ENCODE data around the gene NCAPD3.

Gene NCAPD3

DNA sequence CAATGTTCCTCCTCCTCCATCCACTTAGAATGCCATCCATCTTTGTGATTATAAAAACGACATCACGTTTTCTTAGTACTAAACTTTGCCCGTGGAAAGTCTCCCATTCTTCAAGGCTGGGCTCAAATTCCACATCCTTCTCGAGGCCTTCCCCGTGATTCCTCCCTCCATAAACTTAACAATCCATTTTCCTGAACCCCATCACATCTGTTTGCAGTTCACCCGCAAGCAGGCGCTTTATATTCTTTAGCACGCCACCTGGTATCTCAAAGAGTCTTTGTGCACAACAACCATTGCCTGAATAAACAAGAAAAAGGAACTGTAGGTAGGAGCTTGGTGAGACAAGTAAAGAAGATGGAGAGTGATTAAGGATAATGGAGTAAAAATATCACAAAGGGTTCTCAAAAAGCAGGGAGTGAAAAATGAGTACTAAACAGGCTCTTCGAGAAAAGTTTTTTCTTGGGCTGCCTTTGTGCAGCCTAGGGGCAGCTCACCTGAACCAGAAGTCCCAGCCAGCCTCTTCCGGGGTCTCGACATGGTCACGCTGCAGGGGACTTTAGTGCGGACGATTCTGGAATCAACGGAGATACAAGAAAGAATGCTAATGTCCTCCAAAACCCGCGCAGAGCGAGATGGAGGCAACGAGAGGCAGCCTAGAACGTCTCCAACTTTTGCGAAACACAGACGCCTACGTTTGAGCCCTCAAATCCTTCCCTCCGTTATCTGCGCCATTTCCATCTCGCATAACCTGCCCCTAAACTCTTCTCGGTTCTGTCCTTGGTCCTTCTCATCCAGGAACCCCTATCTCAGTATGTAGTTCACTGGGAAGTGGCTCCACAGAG is 28.8 kb upstream of the NCAPD3 start:
- DNase-seq, result peak; percentile 29 to 89

DNA sequence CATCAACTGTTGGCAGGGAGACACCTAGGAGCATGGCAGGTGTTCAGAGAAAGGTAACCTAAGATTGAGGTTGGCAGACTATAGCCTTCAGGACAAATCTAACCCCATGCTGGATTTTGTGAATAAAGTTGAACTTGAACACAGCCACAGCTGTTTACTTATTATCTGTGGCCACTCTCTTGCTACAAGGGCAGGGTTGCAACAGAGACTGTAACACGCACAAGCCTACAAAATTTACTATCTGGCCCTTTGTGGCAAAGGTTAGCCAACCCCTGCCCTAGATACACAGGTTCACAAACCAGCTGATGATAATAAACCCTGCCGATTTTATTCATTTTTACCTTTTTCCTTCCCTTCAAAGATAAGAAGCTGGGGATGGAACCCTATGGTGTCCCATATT is 26.9 kb upstream of the NCAPD3 start:
- no peak for DNase-seq

DNA sequence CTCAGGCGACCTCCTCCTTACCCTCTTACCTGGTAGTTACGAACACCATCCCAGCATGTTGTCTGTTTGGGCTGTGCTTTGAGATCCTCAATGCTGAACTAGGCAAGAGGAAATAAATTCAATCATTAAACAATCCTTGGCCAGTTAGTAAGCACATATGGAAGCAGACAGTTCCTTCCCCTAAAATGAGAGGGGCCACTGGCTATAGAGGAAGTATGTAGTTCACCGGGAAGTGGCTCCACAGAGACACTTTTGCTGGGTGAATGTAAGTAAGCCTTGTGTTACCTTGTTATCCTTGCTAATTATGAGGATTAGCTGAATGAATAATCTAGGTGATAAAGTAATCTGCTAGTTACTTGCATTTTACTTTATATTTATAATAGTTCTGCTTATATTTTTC is 26.5 kb upstream of the NCAPD3 start:
- DNase-seq, result no peak

DNA sequence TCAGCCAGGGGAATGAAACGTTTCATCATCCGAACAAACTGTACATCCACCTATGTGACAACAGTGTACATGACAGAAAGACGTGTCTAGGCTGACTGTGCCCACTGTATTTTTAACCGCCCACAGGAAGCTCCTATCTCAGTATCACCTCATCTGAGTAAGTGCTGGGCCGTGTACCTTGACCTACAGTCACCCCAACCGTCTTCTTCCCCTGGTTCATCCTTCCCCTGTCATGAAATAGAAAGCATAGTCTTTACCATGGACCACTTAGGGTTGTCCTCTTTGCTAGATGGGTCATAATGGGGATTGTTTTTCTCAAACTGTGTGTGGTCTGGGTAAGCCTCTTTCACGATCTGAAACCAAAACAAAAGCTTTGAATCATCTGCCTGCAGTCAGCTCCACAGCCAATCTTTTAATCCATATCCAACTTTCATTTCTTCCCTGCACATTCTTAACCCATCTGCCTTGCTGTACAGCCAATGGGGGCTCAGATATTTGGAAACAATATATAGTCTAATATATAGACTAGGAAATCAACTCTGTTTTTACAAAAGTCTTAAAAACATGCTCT is 25.2 kb upstream of the NCAPD3 start:
- DNase-seq, result no peak

DNA sequence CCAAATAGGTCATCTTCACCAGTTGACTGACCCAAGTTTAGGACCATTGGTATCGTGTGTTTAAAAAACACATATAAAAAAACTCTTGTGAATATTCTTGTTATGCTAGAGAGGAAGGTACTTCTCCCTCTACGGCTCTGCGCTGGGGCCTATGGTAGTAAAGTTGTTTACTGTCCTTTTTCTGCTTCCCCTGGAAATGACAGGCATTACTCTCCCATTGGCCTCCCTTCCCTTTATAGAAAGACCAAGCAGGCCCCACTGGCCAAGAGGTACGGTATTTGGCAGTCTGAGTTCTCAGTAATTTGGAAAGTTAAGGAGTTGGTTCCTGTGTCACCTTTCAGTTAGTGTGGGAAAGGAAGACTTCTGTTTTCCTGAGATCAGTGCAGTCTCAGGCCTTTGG is 22.9 kb upstream of the NCAPD3 start:
- DNase-seq, result no peak

DNA sequence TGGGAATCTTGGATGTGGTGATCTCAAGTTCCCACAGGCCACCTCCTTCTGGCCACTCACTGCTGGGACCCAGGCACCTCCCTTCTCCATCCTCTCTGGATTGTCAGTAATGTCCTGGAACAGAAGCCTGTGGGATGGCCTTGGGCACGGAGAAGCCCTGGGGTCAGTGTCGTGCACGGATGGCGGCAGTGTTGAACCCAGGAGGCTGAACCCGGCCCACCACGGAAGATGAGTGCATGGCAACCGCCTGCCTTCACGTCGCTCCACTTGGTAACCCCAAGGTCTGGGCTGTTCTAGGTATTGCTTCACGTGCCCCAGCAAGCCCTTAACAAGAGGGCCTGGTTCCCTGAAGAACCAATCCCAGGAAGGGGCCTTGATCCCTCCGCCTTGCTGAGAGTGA is 22.3 kb upstream of the NCAPD3 start:
- no peak for DNase-seq

DNA sequence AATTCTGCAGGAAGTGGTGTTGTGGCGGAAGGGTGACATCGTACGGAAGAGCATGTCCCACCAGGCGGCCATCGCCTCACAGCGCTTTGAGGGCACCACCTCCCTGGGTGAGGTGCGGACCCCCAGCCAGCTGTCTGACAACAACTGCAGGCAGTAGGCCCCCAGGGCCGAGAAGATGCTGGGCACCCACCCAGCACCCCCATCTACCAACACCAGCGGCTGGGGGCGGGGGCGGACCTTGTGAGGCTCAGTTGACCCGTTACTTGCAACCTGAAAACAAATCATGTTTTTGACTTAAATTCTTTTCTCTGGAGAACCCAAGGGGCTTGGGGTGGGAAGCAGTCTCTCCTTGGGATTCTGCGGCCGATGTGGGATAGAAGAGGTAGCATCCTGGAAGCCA is 21.7 kb upstream of the NCAPD3 start:
- no peak for DNase-seq

DNA sequence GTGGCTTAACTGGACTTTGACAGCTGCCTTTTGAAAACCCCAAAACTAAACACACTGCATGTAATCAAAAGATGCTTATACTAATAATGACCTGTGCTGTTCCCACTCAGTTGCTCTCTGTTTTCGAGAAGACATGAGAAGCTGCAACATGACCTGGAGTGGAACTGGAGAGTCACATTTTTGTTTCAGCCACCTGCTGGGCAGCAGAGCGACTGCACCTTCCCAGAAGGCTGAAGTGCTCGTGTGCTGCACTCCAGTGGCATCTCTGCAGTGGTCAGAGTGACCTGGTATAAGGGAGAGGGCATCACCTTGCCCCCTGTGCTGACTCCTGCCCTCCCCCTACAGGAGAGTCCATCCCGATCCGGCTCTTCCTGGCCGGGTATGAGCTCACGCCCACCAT is 20.8 kb upstream of the NCAPD3 start:
- DNase-seq, result peak in 1 of 2 experiments; percentile 65

DNA sequence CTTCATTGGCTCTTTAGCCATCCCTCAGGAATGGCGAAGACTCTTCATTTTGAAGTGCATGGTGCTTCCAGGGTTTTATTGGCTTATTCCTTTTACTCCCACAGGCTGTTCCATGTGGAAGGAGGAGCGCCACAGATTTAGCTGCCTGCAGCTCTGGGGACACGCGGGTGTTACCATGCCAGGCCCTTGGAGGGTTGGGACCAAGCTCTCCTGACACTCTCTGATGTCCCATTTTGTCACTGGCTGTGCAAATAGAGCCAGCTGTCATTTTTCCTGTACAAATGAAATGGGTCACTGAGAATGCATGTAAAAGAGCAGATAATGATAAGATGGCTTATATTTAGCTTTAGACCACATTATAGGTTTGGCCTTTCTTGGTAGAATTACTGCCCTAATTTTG is 20.1 kb upstream of the NCAPD3 start:
- DNase-seq, result no peak

DNA sequence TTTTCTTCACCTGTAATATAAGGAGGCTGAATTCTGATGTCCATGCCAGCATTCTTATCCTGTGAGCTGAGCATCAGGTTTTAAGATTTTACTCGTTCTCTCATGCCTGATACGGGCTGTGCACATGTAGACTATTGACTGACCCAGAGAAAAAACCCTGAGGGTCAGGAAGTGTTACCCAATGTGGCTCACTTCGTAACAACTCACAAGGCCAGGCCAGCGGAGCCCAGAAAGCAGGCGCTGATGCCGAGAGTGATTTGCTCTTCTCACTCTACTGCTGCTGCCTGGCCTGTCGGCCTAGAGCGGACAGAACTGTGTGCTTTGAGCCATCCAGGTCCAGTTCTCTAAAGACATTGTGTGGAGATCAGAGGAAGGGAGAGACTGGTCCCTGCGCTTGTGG is 18.6 kb upstream of the NCAPD3 start:
- DNase-seq, result no peak

DNA sequence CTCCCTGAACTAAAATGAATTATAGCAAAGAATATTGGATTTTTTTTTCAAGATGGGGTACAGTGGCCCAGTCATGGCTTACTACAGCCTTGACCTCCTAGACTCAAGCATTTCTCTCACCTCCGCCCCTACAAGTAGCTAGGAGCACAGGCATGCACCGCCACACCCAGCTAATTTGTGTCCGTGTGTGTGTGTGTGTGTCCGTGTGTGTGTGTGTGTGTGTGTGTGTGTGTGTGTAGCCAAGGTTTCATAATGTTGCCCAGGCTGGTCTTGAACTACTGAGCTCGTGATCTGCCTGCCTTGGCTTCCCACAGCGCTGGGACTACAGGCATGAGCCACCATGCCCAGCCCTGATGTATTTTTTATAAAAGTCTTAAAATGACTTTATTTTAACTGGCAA is 16.8 kb upstream of the NCAPD3 start:
- no peak for DNase-seq

DNA sequence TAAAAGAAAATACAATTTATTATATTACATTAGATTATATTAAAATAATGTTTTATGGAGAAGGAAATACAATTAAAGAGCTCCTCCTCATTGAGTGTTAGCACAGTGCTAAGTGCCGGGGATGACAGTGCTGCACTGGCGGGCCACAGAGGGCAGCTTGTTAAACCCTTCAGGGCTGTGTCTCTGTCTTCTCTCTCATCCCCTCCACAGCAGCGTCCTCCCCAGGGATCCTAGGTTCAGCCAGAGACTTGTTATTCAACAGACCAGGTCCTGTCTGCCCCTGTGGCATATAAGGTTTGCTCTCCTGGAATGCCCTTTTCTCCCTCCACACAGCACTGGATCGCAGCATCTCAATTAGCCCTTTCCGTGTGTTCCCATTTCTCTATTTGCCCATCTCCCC is 15.2 kb upstream of the NCAPD3 start:
- no peak for DNase-seq

DNA sequence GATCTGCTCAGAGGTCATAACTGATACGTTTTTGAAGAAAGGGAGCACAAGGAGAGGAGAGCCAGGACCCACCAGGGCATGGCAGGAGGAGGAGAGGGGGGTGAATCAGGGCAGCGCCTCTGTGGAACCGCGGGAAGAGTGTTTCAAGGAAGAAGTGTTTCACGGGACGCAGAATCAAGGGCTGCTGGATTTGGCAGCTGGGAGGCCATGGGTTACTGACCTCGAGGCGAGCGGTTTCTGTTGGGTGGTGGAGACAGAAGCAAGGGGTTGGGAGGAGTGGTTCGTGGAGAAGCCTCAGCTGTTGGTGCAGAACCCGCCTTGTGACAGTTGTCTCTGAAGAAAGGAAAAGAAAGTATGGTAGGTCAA is 13.8 kb upstream of the NCAPD3 start:
- DNase-seq, result no peak

DNA sequence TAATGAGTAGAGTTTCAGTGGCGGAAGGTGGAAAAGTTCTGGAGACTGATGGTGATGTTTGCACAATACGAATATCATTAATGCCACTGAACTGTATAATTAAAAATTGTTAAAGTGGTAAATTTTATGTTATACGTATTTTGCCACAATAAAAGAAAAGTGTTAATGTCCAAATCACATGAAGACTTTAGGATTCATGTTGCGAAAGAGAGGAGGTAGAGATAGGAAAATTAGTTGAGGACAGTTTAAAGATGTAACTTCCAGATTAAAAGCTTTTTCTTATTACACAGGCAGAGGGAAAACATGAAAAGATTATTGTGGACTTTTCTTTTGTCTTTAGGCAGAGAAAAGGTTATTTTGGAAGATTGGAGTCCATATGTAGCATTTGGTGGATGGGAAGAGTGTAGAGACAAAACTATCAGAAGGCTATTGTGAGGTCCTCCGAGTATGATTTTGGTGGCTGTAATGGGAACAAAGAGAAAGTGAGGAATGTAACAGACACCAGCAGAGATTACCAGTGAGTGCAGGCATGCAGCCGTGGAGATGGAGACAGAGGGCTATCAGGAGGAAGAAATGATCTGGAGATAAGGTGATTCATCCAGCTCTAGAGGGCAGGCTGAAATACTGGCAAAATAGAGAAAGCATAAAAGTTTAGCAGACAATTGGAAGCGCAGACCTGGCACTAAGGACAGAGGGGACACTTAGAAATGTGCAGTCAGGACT is 13.2 kb upstream of the NCAPD3 start:
- DNase-seq, result no peak

DNA sequence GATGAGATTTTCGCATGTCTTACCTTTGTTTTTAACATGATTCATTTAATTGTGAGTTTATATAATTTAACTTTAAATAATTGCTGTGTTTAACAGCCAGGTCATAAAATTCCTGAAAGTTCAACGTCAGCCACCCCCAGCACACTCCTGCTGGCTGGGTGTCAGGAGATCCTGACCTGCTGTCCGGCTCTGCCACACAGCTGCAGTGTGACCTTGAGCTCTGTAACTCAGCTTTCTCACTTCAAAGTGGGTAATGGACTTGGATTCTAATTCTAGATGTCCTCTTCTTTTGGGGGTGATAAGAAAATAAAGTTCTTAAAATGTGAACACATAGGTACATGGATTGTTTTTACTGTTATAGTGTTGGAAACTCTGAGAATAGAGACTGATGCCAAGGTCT is 11.6 kb upstream of the NCAPD3 start:
- no peak for DNase-seq

DNA sequence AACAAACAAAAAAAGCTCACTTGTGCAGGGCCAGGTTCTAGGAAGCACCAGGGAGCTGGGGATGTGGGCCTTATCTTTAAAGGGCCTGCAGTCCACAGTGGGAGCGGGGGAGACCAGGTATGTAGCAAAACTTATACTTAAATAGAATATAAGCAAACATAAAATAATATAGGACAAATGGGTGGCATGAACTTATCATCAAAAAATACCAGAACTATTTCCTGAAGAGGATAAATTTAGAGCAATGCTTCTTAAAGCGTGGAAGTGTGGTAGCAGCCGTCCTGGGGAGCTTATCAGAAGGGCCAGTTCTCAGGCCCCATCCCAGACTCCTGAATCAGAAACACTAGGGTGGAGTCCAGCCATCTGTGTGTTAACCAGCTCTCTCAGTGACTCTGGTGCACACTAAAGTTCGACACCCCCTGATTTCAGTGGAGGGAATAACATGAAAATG is 10.0 kb upstream of the NCAPD3 start:
- DNase-seq, result no peak

DNA sequence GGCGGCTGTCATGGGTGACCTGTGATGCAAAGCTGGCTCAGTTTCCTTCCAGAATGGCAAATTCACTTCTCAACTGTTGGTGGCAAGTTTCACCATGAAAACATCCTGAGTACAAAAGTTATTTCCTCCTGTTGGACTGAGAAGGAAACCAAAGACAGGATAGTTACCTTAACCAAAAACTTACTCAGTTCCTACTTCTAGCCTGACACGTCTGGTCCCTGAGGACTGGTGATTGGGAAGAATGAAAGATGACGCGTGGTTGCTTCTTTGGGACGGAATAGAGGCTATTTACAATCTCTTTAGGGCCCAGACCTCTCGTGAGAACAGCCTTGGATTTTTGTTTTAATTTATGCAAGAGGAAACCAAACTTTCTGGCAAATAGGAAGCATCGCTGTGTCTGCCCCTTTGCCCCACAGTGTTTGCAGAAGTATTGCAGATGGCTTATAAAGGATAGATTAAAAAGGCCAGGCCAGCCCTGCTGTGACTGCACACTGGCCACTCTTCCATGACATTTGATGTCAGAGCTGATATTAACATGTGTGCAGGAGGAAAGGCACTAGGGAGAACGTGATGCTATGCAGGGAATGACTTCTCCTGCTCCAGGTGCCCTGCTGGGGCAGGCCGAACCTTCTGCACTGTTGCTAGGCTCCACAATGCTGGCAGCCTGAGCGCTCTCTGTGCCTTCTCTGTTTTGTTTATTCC is 8.3 kb upstream of the NCAPD3 start:
- DNase-seq, result no peak

DNA sequence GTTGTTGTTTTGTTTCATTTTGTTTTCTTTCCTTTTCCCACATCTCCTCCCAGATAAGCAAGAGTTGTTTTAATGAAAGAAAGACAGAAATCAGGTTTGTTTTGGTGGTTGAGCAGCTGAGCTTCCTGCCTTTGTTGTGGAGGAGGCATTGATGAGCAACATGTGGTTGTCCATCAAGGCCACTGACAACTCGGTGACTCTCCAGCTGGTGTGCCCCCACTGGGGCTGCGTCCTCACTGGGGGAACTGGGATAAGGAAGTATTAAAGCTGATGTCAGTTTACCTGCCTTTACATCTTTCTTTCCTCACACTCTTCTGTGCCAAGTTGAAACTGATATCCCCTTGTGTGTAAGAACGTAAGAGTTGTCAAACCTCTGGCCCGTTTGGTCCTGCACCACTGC is 6.6 kb upstream of the NCAPD3 start:
- no peak for DNase-seq

DNA sequence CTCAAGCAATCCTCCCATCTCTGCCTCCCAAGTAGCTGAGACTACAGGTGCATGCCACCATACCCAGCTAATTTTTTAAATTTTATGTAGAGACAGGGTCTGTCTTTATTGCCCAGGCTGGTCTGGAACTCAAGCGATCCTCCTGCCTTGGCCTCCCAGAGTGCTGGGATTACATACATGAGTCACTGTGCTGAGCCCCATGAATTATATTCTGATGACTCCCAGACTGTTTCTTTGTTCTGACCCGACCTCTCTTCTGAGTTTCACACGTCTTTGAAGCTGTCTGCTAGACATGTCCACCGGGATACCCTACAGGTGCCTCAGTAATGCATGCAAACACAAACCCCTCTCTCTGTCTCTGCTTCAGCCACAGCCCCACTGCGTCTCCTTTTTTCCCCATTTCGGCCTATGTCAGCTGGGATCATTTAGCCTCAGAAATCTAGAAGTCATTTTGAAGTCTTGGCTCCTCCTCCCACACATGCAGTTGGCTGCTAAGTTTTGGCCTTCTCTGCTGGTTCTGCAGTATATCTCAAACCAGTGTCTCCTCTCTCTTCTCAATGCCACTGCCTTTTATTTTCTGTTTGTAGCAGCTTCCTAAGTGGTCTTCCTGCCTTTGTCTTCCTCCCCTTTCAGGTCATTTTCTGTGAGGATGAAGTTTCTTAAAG is 5.5 kb upstream of the NCAPD3 start:
- DNase-seq, result no peak

DNA sequence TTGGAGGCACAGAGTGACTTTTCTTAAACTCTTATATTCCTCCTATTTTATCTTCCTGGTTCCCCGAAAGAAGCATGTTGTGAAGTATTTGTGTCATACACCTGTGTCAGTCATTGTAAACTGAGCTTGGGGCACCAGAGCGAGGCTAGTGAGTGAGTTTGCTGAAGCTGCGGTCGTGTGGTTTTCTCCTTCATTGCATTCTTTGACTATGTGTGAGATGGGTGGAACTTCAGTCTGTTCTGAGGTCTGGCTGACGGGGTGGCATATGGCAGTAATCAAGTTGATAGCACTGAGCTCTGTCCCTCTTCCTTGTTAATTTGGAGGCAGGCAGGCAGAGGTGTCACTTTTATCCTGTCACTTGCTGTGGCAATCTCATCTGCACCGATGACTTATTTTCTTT is 4.9 kb upstream of the NCAPD3 start:
- DNase-seq, result no peak

DNA sequence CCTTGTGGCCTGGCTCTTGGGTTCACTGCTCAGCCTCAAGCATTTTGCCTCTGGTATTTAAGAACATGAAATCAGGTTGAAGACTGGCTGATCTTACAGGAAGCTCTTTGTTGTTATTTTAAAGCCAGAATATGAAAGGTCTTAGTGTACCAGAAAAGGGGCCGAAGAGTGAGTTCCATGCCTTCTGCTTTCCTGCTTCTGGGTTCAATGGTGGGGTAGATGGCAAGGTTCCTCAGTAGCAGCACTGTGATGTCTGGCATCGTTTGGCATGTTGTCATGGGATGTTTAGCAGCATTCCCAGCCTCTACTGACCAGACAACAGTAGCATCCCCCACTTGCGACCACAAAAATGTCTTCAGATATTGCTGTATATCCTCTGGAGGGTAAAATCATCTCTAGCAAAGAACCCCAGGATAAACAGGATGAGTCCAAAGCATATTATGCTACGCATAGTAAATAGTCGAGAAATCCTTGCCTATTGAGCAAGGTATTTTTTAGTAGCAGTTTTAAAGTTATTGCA is 3.1 kb upstream of the NCAPD3 start:
- no peak for DNase-seq
